ENCODE results near the gene TMEM128. TPM values are rescaled to one million over a fixed set of nuclear protein-coding genes. Genes with fewer than 3 reads are reported as not detected.
"Not testable (repeated sequence)": the region's sequence is repeated elsewhere in the genome, so short reads cannot be mapped to it uniquely, and the experiment has no call there.

TMEM128 gene
- total RNA-seq, 2 donors from 2014 or later = 24.4 to 27.4 TPM

DNA sequence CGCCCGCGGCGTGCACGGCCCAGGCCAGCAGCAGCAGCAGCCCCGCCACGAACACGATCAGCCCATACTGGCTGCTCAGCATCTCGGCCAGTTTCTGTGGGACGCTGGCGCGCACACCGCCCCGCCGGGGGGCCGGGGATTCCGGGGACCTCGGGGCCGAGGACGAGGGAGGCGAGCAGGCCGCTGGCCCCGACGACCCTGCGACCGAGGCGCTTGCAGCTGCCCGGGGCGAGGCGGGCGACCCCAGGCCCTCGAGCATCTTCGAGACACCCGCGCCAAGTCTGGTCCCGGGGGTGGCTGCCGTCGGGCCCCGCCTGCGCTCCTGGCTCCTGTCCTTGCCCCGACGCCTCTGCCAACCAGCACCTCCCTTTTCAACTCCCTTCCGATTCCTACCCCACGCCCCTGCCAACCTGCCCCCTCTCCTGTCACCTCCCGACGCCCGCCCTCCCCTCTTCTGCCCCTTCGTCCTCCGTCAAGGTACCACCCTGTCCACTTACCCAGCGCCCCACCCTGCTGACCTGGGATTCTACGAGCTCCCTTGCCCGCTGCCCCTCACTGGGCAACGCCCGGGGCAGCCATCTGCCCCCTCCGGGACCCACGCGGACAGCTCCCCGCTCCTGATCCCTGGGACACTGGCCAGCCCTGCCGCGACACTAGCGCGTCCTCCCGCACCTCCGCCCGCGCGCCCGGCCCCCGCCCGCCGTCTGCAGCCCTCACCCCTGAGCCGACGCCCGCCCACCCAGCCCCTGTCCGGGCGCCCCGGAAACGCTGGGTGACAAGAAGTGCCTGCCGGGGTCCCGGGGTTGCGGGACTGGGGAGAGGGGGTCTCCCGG, 21.2 kb downstream of the TMEM128 start, which contains the start of gene OTOP1:
OTOP1 (minus strand) TSS at position 324 of the 833 bp plus-strand sequence; CDS start at position 259, 65 bp downstream.
- no peak within 1 kb of the TSS for H3K27ac ChIP-seq
- no peak for TF ChIP-seq CTCF (IDR thresholded peaks at IDR 0.05)
- ATAC-seq (ENCODE audit: insufficient number of reproducible peaks, low FRiP score, low read depth) (no peak), DNase-seq (ENCODE audit: low spot score) (no peak)
- H3K4me3 ChIP-seq = no peak within 1 kb of the TSS
- no peaks in the 10 kb centered on the region for H3K9me3 ChIP-seq
- H3K36me3 ChIP-seq = no peaks in the 10 kb centered on the region
- H3K4me1 ChIP-seq (ENCODE audit: control insufficient read depth in 1 of 2, low read depth in 2 of 2) = no peaks in the 10 kb centered on the region
- no peaks in the 10 kb centered on the region for H3K27me3 ChIP-seq (replicated peaks; ENCODE audit: insufficient read depth)

- H3K27ac ChIP-seq = no peak overlapping the region
- no peaks in the 10 kb centered on the region for H3K9me3 ChIP-seq
- no peaks in the 10 kb centered on the region for H3K4me1 ChIP-seq (ENCODE audit: control insufficient read depth in 1 of 2, low read depth in 2 of 2)
- no peak for TF ChIP-seq CTCF (IDR thresholded peaks at IDR 0.05)
- H3K4me3 ChIP-seq = no peak overlapping the region
- ATAC-seq (ENCODE audit: insufficient number of reproducible peaks, low FRiP score, low read depth) (no peak), DNase-seq (ENCODE audit: low spot score) (no peak)
- no peaks in the 10 kb centered on the region for H3K36me3 ChIP-seq
- no peaks in the 10 kb centered on the region for H3K27me3 ChIP-seq (replicated peaks; ENCODE audit: insufficient read depth)
These were observed 22.0 kb downstream of the TMEM128 start for GRCh38 chr4:4225915-4226605.

DNA sequence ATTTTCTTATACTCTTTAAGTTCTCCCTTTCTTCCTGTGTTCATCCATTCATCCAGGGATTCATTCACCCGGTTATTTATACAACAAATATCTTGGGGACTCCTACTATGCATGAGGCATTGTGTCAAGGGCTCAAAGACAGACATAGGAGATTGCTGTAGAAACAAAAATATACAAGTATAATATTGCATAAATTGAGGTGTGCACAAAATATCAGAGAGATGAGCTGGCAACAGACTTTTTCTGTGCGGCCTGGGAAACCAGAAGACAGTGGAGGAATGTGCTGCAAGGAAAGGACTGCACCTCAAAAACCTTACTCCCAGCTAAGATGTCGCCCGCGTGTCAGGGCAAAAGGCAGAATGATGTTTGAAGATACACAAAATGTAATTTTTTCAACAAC, 30.9 kb downstream of the TMEM128 start:
- Histone ChIP-seq H3K9me3 (no peaks in the 10 kb centered on the region), H3K4me1 (ENCODE audit: control insufficient read depth in 1 of 2, low read depth in 2 of 2) (no peaks in the 10 kb centered on the region), H3K27me3 (replicated peaks; ENCODE audit: insufficient read depth) (no peaks in the 10 kb centered on the region), H3K4me3 (no peak overlapping the region), H3K36me3 (no peaks in the 10 kb centered on the region), H3K27ac (no peak overlapping the region)
- TF ChIP-seq CTCF (IDR thresholded peaks at IDR 0.05) = no peak
- DNase-seq (ENCODE audit: low spot score) (no peak), ATAC-seq (ENCODE audit: insufficient number of reproducible peaks, low FRiP score, low read depth) (no peak)

- no peak for TF ChIP-seq CTCF (IDR thresholded peaks at IDR 0.05)
- Histone ChIP-seq H3K4me1 (ENCODE audit: control insufficient read depth in 1 of 2, low read depth in 2 of 2) (no peaks in the 10 kb centered on the region), H3K9me3 (no peaks in the 10 kb centered on the region), H3K4me3 (no peak overlapping the region), H3K27ac (no peak overlapping the region), H3K36me3 (no peaks in the 10 kb centered on the region), H3K27me3 (replicated peaks; ENCODE audit: insufficient read depth) (no peaks in the 10 kb centered on the region)
- no peak for ATAC-seq (ENCODE audit: insufficient number of reproducible peaks, low FRiP score, low read depth)
- DNase-seq (ENCODE audit: low spot score) = no peak
These were observed 31.4 kb downstream of the TMEM128 start for GRCh38 chr4:4216648-4217047.

DNA sequence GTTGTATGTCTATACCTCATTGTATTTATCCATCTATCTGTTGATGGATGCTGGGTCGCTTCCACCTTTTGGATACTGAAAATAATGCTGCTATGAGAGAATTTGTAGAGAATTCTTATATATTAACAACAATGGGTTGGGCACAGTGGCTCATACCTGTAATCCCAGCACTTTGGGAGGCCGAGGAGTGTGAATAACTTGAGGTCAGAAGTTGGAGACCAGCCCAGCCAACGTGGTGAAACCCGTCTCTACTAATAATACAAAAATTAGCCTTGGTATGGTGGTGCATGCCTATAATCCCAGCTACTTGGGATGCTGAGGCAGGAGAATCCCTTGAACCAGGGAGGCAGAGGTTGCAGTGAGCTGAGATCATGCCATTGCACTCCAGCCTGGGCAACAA, 34.3 kb downstream of the TMEM128 start:
- not testable (repeated sequence) for H3K4me3 ChIP-seq; H3K36me3 ChIP-seq; ATAC-seq (ENCODE audit: insufficient number of reproducible peaks, low FRiP score, low read depth); H3K27ac ChIP-seq; DNase-seq (ENCODE audit: low spot score); H3K27me3 ChIP-seq (replicated peaks; ENCODE audit: insufficient read depth); H3K9me3 ChIP-seq; H3K4me1 ChIP-seq (ENCODE audit: control insufficient read depth in 1 of 2, low read depth in 2 of 2)
